Immature natural killer cell (primary cell): ENCODE results near the gene ULBP2. TPM values are rescaled to one million over a fixed set of nuclear protein-coding genes. Genes with fewer than 3 reads are reported as not detected.
"Not testable (repeated sequence)": the region's sequence is repeated elsewhere in the genome, so short reads cannot be mapped to it uniquely, and the experiment has no call there.

Experiments used
- DNase-seq, 3 donors: peaks; one replicate each; pipeline ENCODE4 v3.0.0; 2022; ENCODE audit warnings: mixed read lengths in 1 of 3
- H3K27ac Mint-ChIP-seq, 6 donors: one replicate each; pipeline ENCODE4 v1.8.0; 2020; ENCODE audit warnings: mixed read lengths in 6 of 6, mild to moderate bottlenecking in 5 of 6, inconsistent platforms in 4 of 6, moderate library complexity in 3 of 6
- H3K27me3 Mint-ChIP-seq, 3 donors: one replicate each; pipeline ENCODE4 v1.8.0; 2020 to 2021; ENCODE audit warnings: low read depth in 3 of 3, mild to moderate bottlenecking in 3 of 3, mixed read lengths in 3 of 3, moderate library complexity in 3 of 3, inconsistent platforms in 1 of 3
- H3K36me3 Mint-ChIP-seq, 3 donors: one replicate each; pipeline ENCODE4 v1.8.0; 2020; ENCODE audit warnings: mixed read lengths in 3 of 3, inconsistent platforms in 2 of 3, mild to moderate bottlenecking in 2 of 3
- H3K4me1 Mint-ChIP-seq, 2 donors: one replicate each; pipeline ENCODE4 v1.8.0; 2020; ENCODE audit warnings: inconsistent platforms in 2 of 2, mild to moderate bottlenecking in 2 of 2, mixed read lengths in 2 of 2, moderate library complexity in 1 of 2
- H3K4me3 Mint-ChIP-seq, 5 donors: one replicate each; pipeline ENCODE4 v1.8.0; 2020; ENCODE audit warnings: mild to moderate bottlenecking in 5 of 5, mixed read lengths in 5 of 5, inconsistent platforms in 3 of 5, moderate library complexity in 3 of 5
- H3K9me3 Mint-ChIP-seq, 6 donors: one replicate each; pipeline ENCODE4 v1.8.0; 2020; ENCODE audit warnings: mild to moderate bottlenecking in 6 of 6, mixed read lengths in 6 of 6, inconsistent platforms in 4 of 6, moderate library complexity in 3 of 6
- polyA plus RNA-seq, 3 donors: library from polyadenylated mRNA; unstranded; fragments of 300-500 nt; fragmentation: Illumina TruSeq; gene quantifications; one replicate each; pipeline ENCODE4 v1.2.3, GENCODE V29; 2021

ULBP2 gene
- polyA plus RNA-seq, 3 donors from 2014 or later = 0.83 to 0.88 TPM; not detected in 1

GRCh38 chr6:149953390-149953789 is 11.6 kb downstream of the ULBP2 start:
- H3K27ac Mint-ChIP-seq, H3K9me3 Mint-ChIP-seq, H3K4me1 Mint-ChIP-seq, H3K4me3 Mint-ChIP-seq, DNase-seq, H3K36me3 Mint-ChIP-seq: not testable (repeated sequence)
- peaks cover 15 to 47% (median 16%) of the 10 kb centered on the region in 3 donors for H3K27me3 Mint-ChIP-seq

- not testable (repeated sequence) for H3K27ac Mint-ChIP-seq, DNase-seq, H3K4me1 Mint-ChIP-seq, H3K4me3 Mint-ChIP-seq, H3K36me3 Mint-ChIP-seq, H3K9me3 Mint-ChIP-seq
- H3K27me3 Mint-ChIP-seq = peaks cover 15 to 49% (median 16%) of the 10 kb centered on the region in 3 donors
These were observed 12.1 kb downstream of the ULBP2 start for GRCh38 chr6:149953934-149954327.

- not testable (repeated sequence) for H3K9me3 Mint-ChIP-seq, H3K4me3 Mint-ChIP-seq, DNase-seq, H3K4me1 Mint-ChIP-seq, H3K27ac Mint-ChIP-seq, H3K36me3 Mint-ChIP-seq
- H3K27me3 Mint-ChIP-seq = peaks cover 16 to 54% (median 16%) of the 10 kb centered on the region in 3 donors
These were observed 12.6 kb downstream of the ULBP2 start for GRCh38 chr6:149954328-149954983.

GRCh38 chr6:149954984-149955653 is 13.3 kb downstream of the ULBP2 start:
- not testable (repeated sequence) for H3K27ac Mint-ChIP-seq, DNase-seq, H3K36me3 Mint-ChIP-seq, H3K4me1 Mint-ChIP-seq, H3K9me3 Mint-ChIP-seq
- Mint-ChIP-seq H3K4me3 (peak overlapping the region in 3 of 5 donors; percentile 56 to 72 (median 68)), H3K27me3 (peaks cover 13 to 61% (median 15%) of the 10 kb centered on the region in 3 donors)

- H3K27ac Mint-ChIP-seq, H3K9me3 Mint-ChIP-seq, H3K4me1 Mint-ChIP-seq, H3K4me3 Mint-ChIP-seq, DNase-seq, H3K36me3 Mint-ChIP-seq: not testable (repeated sequence)
- peaks cover 13 to 62% (median 20%) of the 10 kb centered on the region in 3 donors for H3K27me3 Mint-ChIP-seq
These were observed 14.0 kb downstream of the ULBP2 start for GRCh38 chr6:149955654-149956317.

- not testable (repeated sequence) for DNase-seq, H3K4me1 Mint-ChIP-seq, H3K4me3 Mint-ChIP-seq, H3K36me3 Mint-ChIP-seq, H3K27ac Mint-ChIP-seq, H3K9me3 Mint-ChIP-seq
- peaks cover 18 to 64% (median 29%) of the 10 kb centered on the region in 3 donors for H3K27me3 Mint-ChIP-seq
These were observed 16.3 kb downstream of the ULBP2 start for GRCh38 chr6:149958124-149958523.

GRCh38 chr6:149959806-149960205 is 18.0 kb downstream of the ULBP2 start:
- Mint-ChIP-seq H3K4me1 (peaks cover 20 to 25% of the 10 kb centered on the region in 2 donors), H3K27me3 (peaks cover 28 to 73% (median 44%) of the 10 kb centered on the region in 3 donors)
- not testable (repeated sequence) for H3K9me3 Mint-ChIP-seq, H3K27ac Mint-ChIP-seq, DNase-seq, H3K36me3 Mint-ChIP-seq, H3K4me3 Mint-ChIP-seq

- no peak for DNase-seq
- peaks cover 0 to 2% (median 0%) of the 10 kb centered on the region in 3 donors for H3K36me3 Mint-ChIP-seq
- H3K27me3 Mint-ChIP-seq = peaks cover 29 to 75% (median 41%) of the 10 kb centered on the region in 3 donors
- peaks cover 22 to 26% of the 10 kb centered on the region in 2 donors for H3K4me1 Mint-ChIP-seq
- H3K4me3 Mint-ChIP-seq = no peak overlapping the region
- peaks cover 0 to 2% (median 0%) of the 10 kb centered on the region in 6 donors for H3K9me3 Mint-ChIP-seq
- H3K27ac Mint-ChIP-seq = no peak overlapping the region
These were observed 18.7 kb downstream of the ULBP2 start for GRCh38 chr6:149960488-149960887.

- Mint-ChIP-seq H3K27ac (no peak overlapping the region), H3K4me1 (peaks cover 26 to 29% of the 10 kb centered on the region in 2 donors), H3K27me3 (peaks cover 29 to 69% (median 43%) of the 10 kb centered on the region in 3 donors), H3K36me3 (peaks cover 0 to 2% (median 0%) of the 10 kb centered on the region in 3 donors), H3K4me3 (peak overlapping the region in 2 of 5 donors; percentile 46 to 49), H3K9me3 (peaks cover 0 to 2% (median 0%) of the 10 kb centered on the region in 6 donors)
- no peak for DNase-seq
These were observed 20.1 kb downstream of the ULBP2 start for GRCh38 chr6:149961728-149962425.

- peaks cover 28 to 71% (median 43%) of the 10 kb centered on the region in 3 donors for H3K27me3 Mint-ChIP-seq
- DNase-seq = no peak
- H3K27ac Mint-ChIP-seq = peak overlapping the region in 1 of 6 donors; percentile 84
- H3K9me3 Mint-ChIP-seq = peaks cover 0 to 2% (median 0%) of the 10 kb centered on the region in 6 donors
- peaks cover 0 to 2% (median 0%) of the 10 kb centered on the region in 3 donors for H3K36me3 Mint-ChIP-seq
- H3K4me1 Mint-ChIP-seq = peaks cover 26 to 29% of the 10 kb centered on the region in 2 donors
- H3K4me3 Mint-ChIP-seq = peak overlapping the region; percentile 87 to 95 (median 92)
These were observed 20.8 kb downstream of the ULBP2 start for GRCh38 chr6:149962461-149963211.

- Mint-ChIP-seq H3K9me3 (peaks cover 0 to 2% (median 0%) of the 10 kb centered on the region in 6 donors), H3K27me3 (peaks cover 28 to 72% (median 39%) of the 10 kb centered on the region in 3 donors), H3K4me3 (peak overlapping the region; percentile 87 to 95 (median 92)), H3K27ac (peak overlapping the region in 3 of 6 donors; percentile 50 to 84 (median 60)), H3K36me3 (peaks cover 0 to 2% (median 0%) of the 10 kb centered on the region in 3 donors), H3K4me1 (peaks cover 26 to 29% of the 10 kb centered on the region in 2 donors)
- no peak for DNase-seq
These were observed 21.3 kb downstream of the ULBP2 start for GRCh38 chr6:149963212-149963461.

GRCh38 chr6:149963462-149964307 is 21.9 kb downstream of the ULBP2 start, which contains the start of gene ULBP1:
Gene ULBP1 (plus strand): TSS chr6:149963943. CDS start chr6:149964050, 107 bp downstream.
- H3K4me1 Mint-ChIP-seq = peaks cover 26 to 29% of the 10 kb centered on the region in 2 donors
- peak; percentile 61 to 66 (median 65) for DNase-seq
- peaks cover 0 to 2% (median 0%) of the 10 kb centered on the region in 6 donors for H3K9me3 Mint-ChIP-seq
- peaks cover 0 to 2% (median 0%) of the 10 kb centered on the region in 3 donors for H3K36me3 Mint-ChIP-seq
- H3K27me3 Mint-ChIP-seq = peaks cover 28 to 74% (median 39%) of the 10 kb centered on the region in 3 donors
- peak within 1 kb of the TSS; percentile 87 to 95 (median 92) for H3K4me3 Mint-ChIP-seq
- H3K27ac Mint-ChIP-seq = peak within 1 kb of the TSS in 5 of 6 donors; percentile 60 to 85 (median 76)
